OCI-LY7 (cell line): Measurements from ENCODE around the gene TRMT10A.

Source experiments
- EZH2phosphoT487 ChIP-seq: fragments of 200-600 bp; sonication (generic); IDR thresholded peaks from 2 replicates; pipeline ENCODE4 v1.6.1; 2018; ENCODE audit warnings: low read depth, borderline replicate concordance, mild to moderate bottlenecking, mixed run types, antibody characterized with exemption, low read length, moderate library complexity, mixed read lengths
- TF ChIP-seq, protein P1 (sequence below): fragments of 200-600 bp; sonication (generic); conservative IDR thresholded peaks from 2 replicates; pipeline ENCODE4 v1.5.1; 2014; ENCODE audit warnings: mild to moderate bottlenecking, antibody characterized with exemption, low read length, moderate library complexity, mixed read lengths

DNA sequence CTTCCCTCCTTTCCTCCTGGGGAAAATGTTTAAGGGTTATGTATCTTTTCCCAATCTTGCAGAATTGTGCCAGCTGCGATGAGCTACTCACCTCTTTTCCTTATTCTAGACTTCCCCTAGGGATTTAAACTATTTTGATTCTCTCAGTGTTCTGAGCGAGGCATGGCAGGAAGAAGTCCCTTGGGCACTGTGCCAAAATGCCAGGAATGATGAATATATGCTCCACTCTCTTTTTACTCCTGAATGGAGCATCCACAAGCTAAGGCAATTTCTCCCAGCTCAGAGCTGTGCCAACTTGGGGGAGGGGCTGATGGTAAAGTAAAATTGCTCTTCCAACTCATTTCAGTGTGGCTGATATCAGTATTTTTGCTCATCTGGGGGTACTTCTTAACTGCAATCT is 57.1 kb downstream of the TRMT10A start:
- TF ChIP-seq, protein P1, sequence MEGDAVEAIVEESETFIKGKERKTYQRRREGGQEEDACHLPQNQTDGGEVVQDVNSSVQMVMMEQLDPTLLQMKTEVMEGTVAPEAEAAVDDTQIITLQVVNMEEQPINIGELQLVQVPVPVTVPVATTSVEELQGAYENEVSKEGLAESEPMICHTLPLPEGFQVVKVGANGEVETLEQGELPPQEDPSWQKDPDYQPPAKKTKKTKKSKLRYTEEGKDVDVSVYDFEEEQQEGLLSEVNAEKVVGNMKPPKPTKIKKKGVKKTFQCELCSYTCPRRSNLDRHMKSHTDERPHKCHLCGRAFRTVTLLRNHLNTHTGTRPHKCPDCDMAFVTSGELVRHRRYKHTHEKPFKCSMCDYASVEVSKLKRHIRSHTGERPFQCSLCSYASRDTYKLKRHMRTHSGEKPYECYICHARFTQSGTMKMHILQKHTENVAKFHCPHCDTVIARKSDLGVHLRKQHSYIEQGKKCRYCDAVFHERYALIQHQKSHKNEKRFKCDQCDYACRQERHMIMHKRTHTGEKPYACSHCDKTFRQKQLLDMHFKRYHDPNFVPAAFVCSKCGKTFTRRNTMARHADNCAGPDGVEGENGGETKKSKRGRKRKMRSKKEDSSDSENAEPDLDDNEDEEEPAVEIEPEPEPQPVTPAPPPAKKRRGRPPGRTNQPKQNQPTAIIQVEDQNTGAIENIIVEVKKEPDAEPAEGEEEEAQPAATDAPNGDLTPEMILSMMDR: no peak
- no peak for TF ChIP-seq EZH2phosphoT487
